H1 (cell line): ENCODE measurements around the gene GNS. TPM values are rescaled to one million over a fixed set of nuclear protein-coding genes. Genes with fewer than 3 reads are reported as not detected.

ENCODE experiments used
- NANOG ChIP-seq: IDR thresholded peaks from 2 replicates; pipeline ENCODE4 v1.6.1; 2011; ENCODE audit warnings: low read length, low read depth, mild to moderate bottlenecking, inconsistent platforms; ENCODE audit not compliant: insufficient read depth, poor library complexity, severe bottlenecking
- TEAD4 ChIP-seq: IDR thresholded peaks from 2 replicates; pipeline ENCODE4 v1.6.1; 2012; ENCODE audit warnings: low read depth, low read length, inconsistent platforms, mixed read lengths
- polyA plus RNA-seq, 7 experiments: library from polyadenylated mRNA; depleted of rRNA in 3 of 7; stranded (reverse) in 5 of 7; unstranded in 2 of 7; fragments of >200 nt in 5 of 7; fragments of 200-250 nt in 2 of 7; gene quantifications; 1 replicate in 5 of 7; 2 replicates in 1 of 7; 4 replicates in 1 of 7; pipeline versions ENCODE4 v1.2.1 to v1.2.3, GENCODE V29; 2011 to 2013; ENCODE audit warnings: missing spikeins in 2 of 7, mixed read lengths in 2 of 7
- total RNA-seq: library from RNA; stranded (reverse); fragmentation: NEBNext Ultra II Directional; extraction: Animal tissue kit (Norgen Biotek cat#: 25700); gene quantifications from 2 replicates; pipeline ENCODE4 v1.2.1, GENCODE V29; 2021

Gene GNS
- total and polyA plus RNA-seq, 2 of the 8 experiments (the other 6 are each of a cell fraction or from before 2014, with no cell fraction given): 16.0 to 28.5 TPM

- no peak for TF ChIP-seq NANOG
- no peak for TF ChIP-seq TEAD4
- TF ChIP-seq, all 59 proteins: peak for 7
These were observed 37.1 kb upstream of the GNS start (continued) for GRCh38 chr12:64796205-64796845.
